Vagina (tissue), 2 donors: ENCODE results near the gene GPR15.

Experiments used
- POLR2A ChIP-seq, 2 donors: fragments of 450-650 bp; IDR thresholded peaks; one replicate each; pipeline ENCODE4 v1.6.1; 2017; ENCODE audit warnings: antibody characterized with exemption in 2 of 2, mild to moderate bottlenecking in 2 of 2, moderate library complexity in 2 of 2
- TF ChIP-seq, protein P1 (sequence below), 3 experiments: fragments of 450-650 bp in 2 of 3; fragments of 200-600 bp in 1 of 3; sonication (generic) in 1 of 3; IDR thresholded peaks; one replicate each; pipeline ENCODE4 v1.5.1; 2017 to 2019; ENCODE audit warnings: antibody characterized with exemption in 3 of 3, mild to moderate bottlenecking in 2 of 3, moderate library complexity in 2 of 3

DNA sequence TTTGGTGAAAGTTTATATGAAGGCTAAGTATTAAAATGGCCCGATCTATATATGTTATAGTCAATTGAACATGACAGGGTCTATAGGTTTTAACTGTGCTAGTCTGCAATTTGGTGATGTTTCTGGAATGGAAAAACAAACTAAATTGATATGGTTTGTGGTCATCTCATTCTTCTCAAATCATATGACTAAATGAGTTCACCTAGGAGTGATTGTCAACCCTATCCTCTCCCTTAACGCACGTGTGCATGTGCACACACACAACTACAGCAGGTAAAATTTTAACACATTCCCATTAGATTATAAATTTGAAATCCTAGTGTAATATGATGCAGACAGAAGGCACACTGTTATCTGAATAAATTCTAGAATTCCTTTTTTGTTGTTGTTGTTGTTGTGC is 18.0 kb upstream of the GPR15 start:
- TF ChIP-seq, protein P1, sequence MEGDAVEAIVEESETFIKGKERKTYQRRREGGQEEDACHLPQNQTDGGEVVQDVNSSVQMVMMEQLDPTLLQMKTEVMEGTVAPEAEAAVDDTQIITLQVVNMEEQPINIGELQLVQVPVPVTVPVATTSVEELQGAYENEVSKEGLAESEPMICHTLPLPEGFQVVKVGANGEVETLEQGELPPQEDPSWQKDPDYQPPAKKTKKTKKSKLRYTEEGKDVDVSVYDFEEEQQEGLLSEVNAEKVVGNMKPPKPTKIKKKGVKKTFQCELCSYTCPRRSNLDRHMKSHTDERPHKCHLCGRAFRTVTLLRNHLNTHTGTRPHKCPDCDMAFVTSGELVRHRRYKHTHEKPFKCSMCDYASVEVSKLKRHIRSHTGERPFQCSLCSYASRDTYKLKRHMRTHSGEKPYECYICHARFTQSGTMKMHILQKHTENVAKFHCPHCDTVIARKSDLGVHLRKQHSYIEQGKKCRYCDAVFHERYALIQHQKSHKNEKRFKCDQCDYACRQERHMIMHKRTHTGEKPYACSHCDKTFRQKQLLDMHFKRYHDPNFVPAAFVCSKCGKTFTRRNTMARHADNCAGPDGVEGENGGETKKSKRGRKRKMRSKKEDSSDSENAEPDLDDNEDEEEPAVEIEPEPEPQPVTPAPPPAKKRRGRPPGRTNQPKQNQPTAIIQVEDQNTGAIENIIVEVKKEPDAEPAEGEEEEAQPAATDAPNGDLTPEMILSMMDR (IDR thresholded peaks at IDR 0.05), result no peak
- TF ChIP-seq POLR2A (IDR thresholded peaks at IDR 0.05), result no peak
